KG1 (cell line): Measurements from ENCODE around the gene DHX15.

ENCODE experiments used
- DNase-seq: peaks from one replicate; lab custom pipeline; 2025; lab: John Stamatoyannopoulos, UW

Gene DHX15

GRCh38 chr4:24584211-24584850 is at the start of gene DHX15:
TSS of gene DHX15 (minus strand) at chr4:24584554. CDS start at chr4:24584393, 161 bp downstream.
- DNase-seq: peak; percentile 89

- DNase-seq: no peak
Observed at GRCh38 chr4:24632011-24632410, 47.7 kb upstream of the DHX15 start.

- DNase-seq: no peak
Observed at GRCh38 chr4:24630937-24631336, 46.6 kb upstream of the DHX15 start.

- DNase-seq: no peak
Observed at GRCh38 chr4:24625091-24625490, 40.7 kb upstream of the DHX15 start.

- DNase-seq: no peak
Observed at GRCh38 chr4:24624381-24624780, 40.0 kb upstream of the DHX15 start.

GRCh38 chr4:24622146-24622834 is 37.9 kb upstream of the DHX15 start:
- DNase-seq: no peak

GRCh38 chr4:24615977-24616376 is 31.6 kb upstream of the DHX15 start:
- DNase-seq: no peak

- no peak for DNase-seq
Observed at GRCh38 chr4:24614881-24615280, 30.5 kb upstream of the DHX15 start.

GRCh38 chr4:24613502-24613901 is 29.1 kb upstream of the DHX15 start:
- no peak for DNase-seq

- DNase-seq: no peak
Observed at GRCh38 chr4:24611575-24611974, 27.2 kb upstream of the DHX15 start.

GRCh38 chr4:24607334-24607733 is 23.0 kb upstream of the DHX15 start:
- DNase-seq: no peak

- DNase-seq: no peak
Observed at GRCh38 chr4:24605216-24605615, 20.9 kb upstream of the DHX15 start.

- DNase-seq: no peak
Observed at GRCh38 chr4:24604558-24605214, 20.3 kb upstream of the DHX15 start.

GRCh38 chr4:24603343-24603742 is 19.0 kb upstream of the DHX15 start:
- no peak for DNase-seq

- no peak for DNase-seq
Observed at GRCh38 chr4:24601121-24601520, 16.8 kb upstream of the DHX15 start.

GRCh38 chr4:24599275-24599674 is 14.9 kb upstream of the DHX15 start:
- no peak for DNase-seq

GRCh38 chr4:24598025-24598424 is 13.7 kb upstream of the DHX15 start:
- no peak for DNase-seq

- no peak for DNase-seq
Observed at GRCh38 chr4:24595659-24596058, 11.3 kb upstream of the DHX15 start.

GRCh38 chr4:24594887-24595286 is 10.5 kb upstream of the DHX15 start:
- no peak for DNase-seq

GRCh38 chr4:24589448-24589847 is 5.1 kb upstream of the DHX15 start:
- DNase-seq: no peak

- no peak for DNase-seq
Observed at GRCh38 chr4:24588216-24588954, 4.0 kb upstream of the DHX15 start.

GRCh38 chr4:24583451-24584210 is 723 bp downstream of the DHX15 start:
- peak; percentile 14 for DNase-seq
